Vagina (tissue), 2 donors: Measurements from ENCODE around the gene ADGRV1. TPM values are rescaled to one million over a fixed set of nuclear protein-coding genes. Genes with fewer than 3 reads are reported as not detected.
A peak's percentile ranks its signal among the peaks of the same experiment; 100 is the strongest.

ENCODE experiments used
- DNase-seq, 2 donors: peaks; one replicate each; pipeline ENCODE4 v3.0.0-alpha.2; 2017; ENCODE audit errors: extremely low spot score in 2 of 2
- H3K27ac ChIP-seq: fragments of 200-600 bp; sonication (generic); one replicate; pipeline ENCODE4 v1.5.1; 2019
- H3K27me3 ChIP-seq: fragments of 200-600 bp; sonication (generic); one replicate; pipeline ENCODE4 v1.5.1; 2019
- H3K36me3 ChIP-seq, 2 donors: fragments of 200-600 bp; sonication (generic); one replicate each; pipeline ENCODE4 v1.5.1; 2017 to 2019
- H3K4me1 ChIP-seq: fragments of 200-600 bp; sonication (generic); one replicate; pipeline ENCODE4 v1.5.1; 2019
- H3K4me3 ChIP-seq, 2 donors: fragments of 200-600 bp; sonication (generic); 1 replicate in 1 of 2; 2 replicates in 1 of 2; pipeline ENCODE4 v1.5.1; 2016 to 2019
- H3K9me3 ChIP-seq: fragments of 200-600 bp; sonication (generic); one replicate; pipeline ENCODE4 v1.5.1; 2019
- CTCF ChIP-seq, 3 experiments: fragments of 450-650 bp in 2 of 3; fragments of 200-600 bp in 1 of 3; sonication (generic) in 1 of 3; IDR thresholded peaks; one replicate each; pipeline ENCODE4 v1.5.1; 2017 to 2019; ENCODE audit warnings: antibody characterized with exemption in 3 of 3, mild to moderate bottlenecking in 2 of 3, moderate library complexity in 2 of 3
- POLR2A ChIP-seq, 2 donors: fragments of 450-650 bp; IDR thresholded peaks; one replicate each; pipeline ENCODE4 v1.6.1; 2017; ENCODE audit warnings: antibody characterized with exemption in 2 of 2, mild to moderate bottlenecking in 2 of 2, moderate library complexity in 2 of 2
- POLR2AphosphoS5 ChIP-seq, 2 donors: sonication (generic); formaldehyde crosslinking; IDR thresholded peaks; one replicate each; pipeline ENCODE4 v1.9.0; 2017; ENCODE audit warnings: antibody characterized with exemption in 2 of 2, mild to moderate bottlenecking in 2 of 2, low read depth in 1 of 2; ENCODE audit not compliant: insufficient read depth in 1 of 2
- intact Hi-C: fragments of 100-400 bp; cut with DNase I; formaldehyde crosslinking; loops from one replicate; pipeline ENCODE4 v1.15.1; 2023
- total RNA-seq: library from RNA; depleted of rRNA; stranded (reverse); fragments of >200 nt; gene quantifications from one replicate; pipeline ENCODE4 v1.2.3, GENCODE V29; 2016

The ADGRV1 gene
- total RNA-seq, 1 donor from 2014 or later: 10.6 TPM

- no peaks in the 10 kb centered on the region for H3K36me3 ChIP-seq
- no peak overlapping the region for H3K4me3 ChIP-seq
- intact Hi-C loops: loop anchor here (10.0 kb wide), 1 partner anchor 537 kb away; no protein-coding TSS in a partner anchor
- no peaks in the 10 kb centered on the region for H3K9me3 ChIP-seq
- no peak for DNase-seq
- no peaks in the 10 kb centered on the region for H3K4me1 ChIP-seq
- H3K27me3 ChIP-seq: no peaks in the 10 kb centered on the region
- TF ChIP-seq CTCF (IDR thresholded peaks at IDR 0.05) (no peak), POLR2AphosphoS5 (IDR thresholded peaks at IDR 0.05; ENCODE audit: insufficient read depth in 1 of 2, low read depth in 1 of 2) (peak in 1 of 2 donors; percentile 19), POLR2A (IDR thresholded peaks at IDR 0.05) (no peak)
- no peak overlapping the region for H3K27ac ChIP-seq
Measured at GRCh38 chr5:90878081-90878480, 319.5 kb downstream of the ADGRV1 start.

- DNase-seq: no peak
- intact Hi-C loops: loop anchor here (10.0 kb wide), 1 partner anchor 536 kb away; no protein-coding TSS in a partner anchor
- Histone ChIP-seq H3K4me3 (no peak overlapping the region), H3K27ac (no peak overlapping the region), H3K27me3 (no peaks in the 10 kb centered on the region), H3K36me3 (no peaks in the 10 kb centered on the region), H3K4me1 (no peaks in the 10 kb centered on the region), H3K9me3 (no peaks in the 10 kb centered on the region)
- no peak for TF ChIP-seq CTCF (IDR thresholded peaks at IDR 0.05)
- no peak for TF ChIP-seq POLR2A (IDR thresholded peaks at IDR 0.05)
- peak in 1 of 2 donors; percentile 44 for TF ChIP-seq POLR2AphosphoS5 (IDR thresholded peaks at IDR 0.05; ENCODE audit: insufficient read depth in 1 of 2, low read depth in 1 of 2)
Measured at GRCh38 chr5:90878549-90879196, 320.1 kb downstream of the ADGRV1 start.

- no peaks in the 10 kb centered on the region for H3K4me1 ChIP-seq
- H3K4me3 ChIP-seq: no peak overlapping the region
- no peak for DNase-seq
- no peaks in the 10 kb centered on the region for H3K27me3 ChIP-seq
- intact Hi-C loops: no loop called here
- TF ChIP-seq POLR2A (IDR thresholded peaks at IDR 0.05): no peak
- no peak for TF ChIP-seq POLR2AphosphoS5 (IDR thresholded peaks at IDR 0.05; ENCODE audit: insufficient read depth in 1 of 2, low read depth in 1 of 2)
- no peak for TF ChIP-seq CTCF (IDR thresholded peaks at IDR 0.05)
- H3K36me3 ChIP-seq: no peaks in the 10 kb centered on the region
- H3K9me3 ChIP-seq: no peaks in the 10 kb centered on the region
- no peak overlapping the region for H3K27ac ChIP-seq
Measured at GRCh38 chr5:90881626-90882150, 323.1 kb downstream of the ADGRV1 start.

GRCh38 chr5:90882448-90882847 is 323.9 kb downstream of the ADGRV1 start:
- Histone ChIP-seq H3K27me3 (no peaks in the 10 kb centered on the region), H3K36me3 (no peaks in the 10 kb centered on the region), H3K4me1 (no peaks in the 10 kb centered on the region), H3K4me3 (no peak overlapping the region), H3K9me3 (no peaks in the 10 kb centered on the region), H3K27ac (no peak overlapping the region)
- intact Hi-C loops: no loop called here
- TF ChIP-seq POLR2AphosphoS5 (IDR thresholded peaks at IDR 0.05; ENCODE audit: insufficient read depth in 1 of 2, low read depth in 1 of 2): no peak
- TF ChIP-seq POLR2A (IDR thresholded peaks at IDR 0.05): no peak
- no peak for TF ChIP-seq CTCF (IDR thresholded peaks at IDR 0.05)
- no peak for DNase-seq
